ENCODE measurements around the gene PDE10A. TPM values are rescaled to one million over a fixed set of nuclear protein-coding genes. Genes with fewer than 3 reads are reported as not detected.

PDE10A gene
- total RNA-seq, 1 donor from 2014 or later, result 6.0 TPM

GRCh38 chr6:165579151-165579550 is 83.9 kb downstream of the PDE10A start:
- H3K27me3 ChIP-seq, result no peaks in the 10 kb centered on the region
- H3K4me1 ChIP-seq, result no peaks in the 10 kb centered on the region
- ATAC-seq (no peak), DNase-seq (no peak)
- H3K9me3 ChIP-seq, result no peaks in the 10 kb centered on the region
- no peak for TF ChIP-seq CTCF (IDR thresholded peaks at IDR 0.05)
- no peak overlapping the region for H3K27ac ChIP-seq
- intact Hi-C loops (cut with DNase I), result no loop called here
- H3K36me3 ChIP-seq, result no peaks in the 10 kb centered on the region
- no peak overlapping the region for H3K4me3 ChIP-seq

GRCh38 chr6:165577556-165577955 is 85.5 kb downstream of the PDE10A start:
- intact Hi-C loops (cut with DNase I), result no loop called here

GRCh38 chr6:165575158-165575549 is 87.9 kb downstream of the PDE10A start:
- H3K4me1 ChIP-seq, result no peaks in the 10 kb centered on the region
- no peaks in the 10 kb centered on the region for H3K27me3 ChIP-seq
- no peaks in the 10 kb centered on the region for H3K9me3 ChIP-seq
- intact Hi-C loops (cut with DNase I), result no loop called here
- ATAC-seq, result no peak
- TF ChIP-seq CTCF (IDR thresholded peaks at IDR 0.05), result no peak
- H3K36me3 ChIP-seq, result no peaks in the 10 kb centered on the region
- no peak for DNase-seq
- H3K27ac ChIP-seq, result no peak overlapping the region
- no peak overlapping the region for H3K4me3 ChIP-seq

More at GRCh38 chr6:165577556-165577955, 85.5 kb downstream of the PDE10A start:
- no peak for DNase-seq
- H3K4me1 ChIP-seq, result no peaks in the 10 kb centered on the region
- H3K27ac ChIP-seq, result no peak overlapping the region
- no peaks in the 10 kb centered on the region for H3K9me3 ChIP-seq
- H3K4me3 ChIP-seq, result no peak overlapping the region
- no peaks in the 10 kb centered on the region for H3K36me3 ChIP-seq
- ATAC-seq, result peak; percentile 22
- no peak for TF ChIP-seq CTCF (IDR thresholded peaks at IDR 0.05)
- H3K27me3 ChIP-seq, result no peaks in the 10 kb centered on the region

GRCh38 chr6:165574220-165575157 is 88.6 kb downstream of the PDE10A start:
- no peak for ATAC-seq
- no peak for DNase-seq
- no peaks in the 10 kb centered on the region for H3K27me3 ChIP-seq
- no peak overlapping the region for H3K27ac ChIP-seq
- intact Hi-C loops (cut with DNase I), result no loop called here
- no peaks in the 10 kb centered on the region for H3K4me1 ChIP-seq
- no peak overlapping the region for H3K4me3 ChIP-seq
- H3K9me3 ChIP-seq, result no peaks in the 10 kb centered on the region
- no peaks in the 10 kb centered on the region for H3K36me3 ChIP-seq
- TF ChIP-seq CTCF (IDR thresholded peaks at IDR 0.05), result no peak

- H3K4me3 ChIP-seq, result no peak overlapping the region
- no peaks in the 10 kb centered on the region for H3K27me3 ChIP-seq
- no peaks in the 10 kb centered on the region for H3K36me3 ChIP-seq
- intact Hi-C loops (cut with DNase I), result no loop called here
- ATAC-seq (peak; percentile 60), DNase-seq (no peak)
- no peak for TF ChIP-seq CTCF (IDR thresholded peaks at IDR 0.05)
- H3K4me1 ChIP-seq, result no peaks in the 10 kb centered on the region
- H3K9me3 ChIP-seq, result no peaks in the 10 kb centered on the region
- H3K27ac ChIP-seq, result no peak overlapping the region
Observed at GRCh38 chr6:165573671-165574070, 89.4 kb downstream of the PDE10A start.

Measured in upper lobe of right lung (tissue), 1 donor.